HG03066 (cell line): Measurements from ENCODE around the gene SMIM31.

ENCODE experiments used
- ATAC-seq: cut with Tn5 transposase; IDR thresholded peaks from one replicate; pipeline ENCODE4 v1.9.1; 2021; ENCODE audit warnings: low read depth; ENCODE audit not compliant: unreplicated experiment

Gene SMIM31

DNA sequence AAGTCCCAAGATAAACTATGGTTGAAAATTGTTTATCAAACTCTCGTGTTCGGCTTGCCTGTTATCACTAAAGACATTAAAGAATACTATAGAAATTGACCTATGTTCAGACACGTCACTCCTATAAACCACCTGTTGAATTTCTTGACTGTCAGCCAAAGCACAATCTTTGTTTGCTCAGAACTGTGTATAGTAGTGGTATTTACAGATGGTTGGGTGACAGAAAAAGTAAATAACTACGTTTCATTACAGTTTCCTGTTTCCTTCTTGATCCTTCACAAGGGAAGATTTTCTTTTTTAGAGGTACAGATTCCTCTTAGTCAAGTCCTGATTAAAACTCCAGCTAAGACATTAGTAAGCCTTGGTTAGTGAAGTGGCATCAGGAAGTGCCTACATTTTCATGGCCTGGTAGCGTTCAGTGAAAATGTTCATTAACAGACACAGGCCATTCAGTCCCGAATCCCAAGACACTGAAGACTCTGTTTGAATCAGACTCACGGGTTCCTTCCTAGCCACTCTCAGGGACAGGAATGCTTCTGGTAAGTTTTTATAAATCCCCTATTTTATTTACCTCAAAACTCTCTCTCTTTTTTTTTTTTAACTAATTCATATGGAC is at the start of gene SMIM31:
TSS of gene SMIM31 (plus strand) at position 259 of the 616 bp plus-strand sequence. CDS start 16,313 bp downstream, outside the sequence.
- ATAC-seq: no peak

DNA sequence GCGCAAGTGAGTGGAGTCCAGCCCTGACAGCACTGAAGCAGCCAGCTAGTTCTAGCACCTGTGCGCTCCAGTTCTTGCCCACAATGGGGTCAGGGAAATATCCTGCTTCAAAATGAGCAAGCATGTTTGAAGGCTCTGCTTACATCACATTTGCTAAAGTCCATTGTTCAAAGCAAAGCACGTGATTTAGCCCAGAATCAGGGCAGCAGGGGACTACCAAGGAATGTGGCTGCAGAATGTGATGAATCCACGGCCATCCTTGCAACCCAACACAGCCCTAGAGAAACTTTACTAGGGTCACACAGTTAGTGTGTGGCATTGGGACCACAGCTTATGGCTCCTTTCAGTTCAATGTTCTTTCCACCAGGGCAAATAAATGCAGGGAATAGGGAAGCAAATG is 47.3 kb upstream of the SMIM31 start:
- ATAC-seq: no peak

DNA sequence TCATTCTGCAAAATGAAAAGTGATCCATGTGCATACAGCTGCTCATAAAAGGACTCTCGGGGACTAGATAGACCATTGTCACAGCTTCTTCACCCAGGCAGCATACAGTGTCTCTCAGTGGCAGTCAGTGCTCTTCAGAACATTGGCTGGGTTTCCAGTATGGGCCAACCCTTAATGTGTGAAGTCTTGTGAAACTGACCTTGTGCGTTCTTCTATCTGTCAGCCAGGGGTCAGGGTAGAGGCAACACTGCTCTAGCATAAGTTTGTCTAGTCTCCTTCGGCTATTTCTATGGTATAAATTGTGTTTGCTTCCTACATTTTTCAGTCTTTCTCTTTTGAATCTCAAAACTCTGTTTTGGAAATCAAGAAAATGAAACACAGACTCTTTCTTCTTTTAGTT is 37.0 kb upstream of the SMIM31 start:
- ATAC-seq: no peak

DNA sequence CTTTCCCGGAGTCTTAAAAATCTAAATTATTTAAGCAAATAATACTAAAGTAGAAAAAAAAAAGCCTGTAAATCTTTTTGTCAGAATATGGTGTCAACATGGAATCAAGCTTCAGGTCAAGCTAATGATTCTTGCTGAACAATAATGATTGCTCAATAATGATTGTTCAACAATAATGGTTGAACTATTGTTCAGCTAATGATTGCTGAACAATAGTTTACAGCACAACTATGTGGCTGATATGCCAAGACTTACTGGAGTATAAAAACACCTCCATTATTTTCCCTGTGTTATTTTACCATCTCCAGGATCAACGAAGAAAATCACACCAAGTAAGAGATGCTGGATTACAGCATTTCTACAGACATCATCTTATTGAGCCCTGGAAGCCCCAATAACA is 35.1 kb upstream of the SMIM31 start:
- no peak for ATAC-seq

DNA sequence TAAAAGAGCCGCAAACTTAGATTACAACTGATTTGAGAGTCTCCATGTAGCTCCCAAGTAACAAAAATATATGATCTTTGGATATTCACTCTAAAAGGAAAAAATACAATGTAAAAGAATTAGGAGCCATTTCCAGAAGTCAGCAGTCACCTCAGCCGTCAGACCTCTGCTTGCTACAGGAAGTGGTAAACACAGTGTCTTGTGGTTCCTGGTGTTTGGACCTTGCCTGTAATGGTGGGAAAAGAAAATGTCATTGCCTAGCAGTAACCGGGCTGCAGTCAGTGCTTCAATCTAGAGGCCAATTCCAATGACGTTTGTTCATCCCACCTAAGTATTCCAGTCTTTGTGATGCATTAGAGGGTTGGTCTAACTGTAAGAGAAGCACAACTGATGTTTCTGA is 28.9 kb upstream of the SMIM31 start:
- ATAC-seq: no peak

DNA sequence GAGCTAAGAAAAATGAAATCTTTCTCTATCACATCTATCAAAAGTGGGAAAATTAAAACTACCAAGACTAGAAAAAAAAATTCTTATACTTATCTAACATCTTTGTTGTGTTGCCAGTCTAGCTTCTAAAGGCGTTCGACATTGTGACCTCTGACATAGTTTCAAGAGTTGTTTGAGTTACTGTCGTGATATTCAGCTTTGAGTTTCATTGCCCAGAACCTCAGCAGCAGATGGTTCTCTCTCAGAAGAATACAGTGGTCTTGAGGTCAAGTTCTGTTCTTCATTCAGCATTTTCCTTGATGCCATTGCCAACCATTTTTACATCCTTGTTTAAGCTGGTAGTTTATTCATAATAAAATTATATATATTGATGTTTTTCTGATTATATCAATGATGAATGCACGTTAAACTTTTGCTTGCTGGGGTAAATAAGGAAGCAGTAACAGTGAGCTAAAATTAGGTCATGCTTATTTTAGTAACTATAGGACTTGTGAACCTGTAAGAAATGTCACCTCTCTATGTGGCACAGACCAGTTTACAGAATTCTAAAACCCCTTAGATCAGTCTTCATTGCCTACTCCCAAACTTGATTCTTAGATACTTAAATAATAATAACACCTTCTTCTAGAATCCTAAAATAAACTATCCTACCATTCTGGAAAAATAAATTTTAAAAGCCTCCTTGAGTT is 23.1 kb upstream of the SMIM31 start:
- ATAC-seq: no peak

DNA sequence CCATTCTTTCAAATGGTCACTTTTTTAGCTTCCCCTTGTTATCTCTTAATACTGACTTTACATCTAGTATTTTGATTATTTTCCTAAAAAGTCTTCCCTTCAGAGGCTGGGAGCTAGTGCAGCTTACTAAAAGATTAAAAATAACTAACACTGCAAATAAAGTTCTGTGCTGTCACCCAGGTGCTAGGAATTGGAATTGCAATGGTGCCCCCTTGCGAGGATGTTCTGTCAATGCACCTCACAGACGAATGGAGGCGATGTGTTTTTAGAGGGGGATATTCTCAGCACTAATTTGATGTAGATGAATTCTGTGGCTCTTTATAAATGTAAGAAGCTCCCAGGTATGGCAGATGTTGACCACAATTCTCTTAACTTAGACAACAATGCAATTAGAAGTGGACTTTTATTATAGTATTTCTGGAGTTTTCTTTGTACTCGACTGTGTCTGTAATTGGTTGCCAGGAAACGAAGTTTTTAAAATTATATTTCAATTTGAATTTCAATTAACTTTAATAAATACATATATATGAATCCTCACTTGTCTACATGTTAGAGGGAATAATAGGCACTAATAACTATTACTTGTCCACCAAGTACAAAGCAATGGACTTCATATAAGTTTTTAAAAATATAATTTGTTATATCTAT is 22.0 kb upstream of the SMIM31 start:
- ATAC-seq: peak; percentile 49

DNA sequence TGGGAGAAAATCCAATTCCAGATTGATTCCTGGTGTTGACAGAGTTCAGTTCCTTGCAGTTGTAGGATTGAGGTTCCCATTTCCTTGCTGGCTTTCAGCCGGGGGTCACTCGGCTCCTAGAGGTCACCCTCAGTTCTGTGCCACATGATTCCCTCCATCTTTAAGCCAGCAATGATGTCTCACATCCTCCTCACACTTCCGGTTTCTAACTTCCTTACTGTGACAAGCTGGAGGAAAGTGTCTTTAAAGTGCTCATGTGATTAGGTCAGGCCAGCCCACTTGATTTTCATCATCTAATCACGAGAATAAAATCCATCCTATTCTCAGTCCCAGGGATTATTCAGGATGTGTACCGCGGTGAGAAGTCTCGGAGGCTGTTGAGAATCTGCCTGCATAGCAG is 19.4 kb upstream of the SMIM31 start:
- ATAC-seq: peak; percentile 62

DNA sequence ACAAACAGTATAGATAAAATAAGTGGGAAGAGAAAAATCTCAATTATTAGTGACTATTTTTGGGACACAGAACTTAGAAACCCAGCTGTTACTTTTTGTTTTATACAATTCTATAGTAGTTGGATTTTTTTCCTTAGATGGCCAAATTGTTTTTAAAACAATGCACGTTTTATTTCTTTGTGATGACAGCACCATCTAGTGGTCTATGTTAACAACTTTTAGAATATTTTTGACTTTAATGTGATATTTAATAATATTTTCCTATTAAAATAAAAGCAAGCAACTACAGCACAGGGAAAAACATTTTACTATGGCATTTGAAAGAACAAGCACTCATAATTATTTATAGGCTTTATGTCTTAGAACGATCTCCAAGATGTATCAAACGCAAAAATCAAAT is 5.6 kb upstream of the SMIM31 start:
- no peak for ATAC-seq

DNA sequence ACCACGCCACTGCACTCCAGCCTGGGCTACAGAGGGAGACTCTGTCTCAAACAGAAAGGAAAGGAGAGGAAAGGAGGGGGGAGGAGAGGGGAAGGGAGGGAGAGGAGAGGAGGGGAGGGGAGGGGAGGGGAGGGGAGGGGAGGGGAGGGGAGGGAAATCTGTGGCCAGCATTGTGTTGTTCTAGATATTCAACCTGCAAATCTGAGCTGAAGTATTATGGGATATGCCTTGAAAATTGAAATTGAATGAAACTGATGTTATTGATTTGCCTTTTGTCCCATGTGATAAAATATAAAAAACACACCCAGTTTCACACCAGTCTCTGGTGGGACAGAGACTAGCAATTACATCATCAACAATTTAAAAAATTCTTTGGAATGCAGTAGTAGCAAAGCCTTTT is 1.5 kb downstream of the SMIM31 start:
- no peak for ATAC-seq

DNA sequence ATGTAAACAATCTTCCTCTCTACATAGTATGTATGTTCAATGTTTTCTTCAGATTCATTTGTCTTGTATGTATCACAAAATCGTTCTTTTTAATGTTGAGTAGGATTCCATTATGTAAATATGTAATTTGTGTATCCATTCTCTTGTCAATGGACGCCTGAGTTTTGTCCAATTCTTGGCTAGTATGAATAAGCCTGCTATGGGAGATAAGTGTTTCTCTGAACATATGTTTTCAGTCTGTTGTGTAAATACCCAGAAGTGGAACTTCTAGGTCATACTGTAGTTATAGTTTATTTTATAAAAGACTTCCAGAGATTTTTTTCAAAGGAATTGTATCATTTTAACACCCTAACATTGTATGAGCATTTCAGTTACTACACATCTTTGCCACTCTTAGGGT is 2.8 kb downstream of the SMIM31 start:
- ATAC-seq: no peak

DNA sequence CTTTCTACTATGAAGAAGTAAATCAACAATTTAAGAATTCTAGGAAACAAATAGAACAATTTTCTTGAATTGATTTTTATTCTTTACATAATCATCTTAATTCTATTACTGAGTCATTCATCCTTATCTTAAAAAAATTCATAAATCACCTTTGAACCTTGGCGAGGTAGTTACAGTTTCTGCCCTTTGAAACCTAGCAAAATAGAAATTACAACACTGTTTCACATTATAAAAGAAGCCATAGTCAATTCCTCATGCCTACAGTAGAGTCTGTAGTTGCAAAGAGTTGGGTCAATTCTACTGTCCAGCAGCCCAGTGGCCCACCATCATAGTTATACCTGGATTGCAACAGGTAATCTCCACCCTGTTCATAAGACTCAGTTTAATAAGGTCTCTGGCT is 7.3 kb downstream of the SMIM31 start:
- ATAC-seq: no peak

DNA sequence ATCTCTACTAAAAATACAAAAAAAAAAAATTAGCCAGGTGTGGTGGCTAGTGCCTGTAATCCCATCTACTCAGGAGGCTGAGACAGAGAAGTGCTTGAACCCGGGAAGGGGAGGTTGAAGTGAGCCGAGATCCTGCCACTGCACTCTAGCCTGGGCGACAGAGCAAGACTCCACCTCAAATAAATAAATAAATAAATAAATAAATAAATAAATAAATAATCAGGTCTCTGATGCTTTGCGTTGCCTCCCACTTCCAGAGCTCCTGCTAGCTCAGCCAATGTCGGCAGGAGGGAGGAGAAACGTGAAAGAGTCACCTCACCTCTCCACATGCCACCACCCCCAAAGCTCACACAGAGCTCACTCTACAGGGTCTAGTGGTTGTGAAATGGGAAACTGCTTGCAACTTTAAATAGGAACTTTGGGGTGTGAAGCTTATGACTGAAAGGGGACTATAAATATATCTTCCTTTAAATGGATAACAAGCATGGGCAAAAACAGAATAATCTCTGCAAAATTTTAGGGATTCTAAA is 7.9 kb downstream of the SMIM31 start:
- ATAC-seq: no peak

DNA sequence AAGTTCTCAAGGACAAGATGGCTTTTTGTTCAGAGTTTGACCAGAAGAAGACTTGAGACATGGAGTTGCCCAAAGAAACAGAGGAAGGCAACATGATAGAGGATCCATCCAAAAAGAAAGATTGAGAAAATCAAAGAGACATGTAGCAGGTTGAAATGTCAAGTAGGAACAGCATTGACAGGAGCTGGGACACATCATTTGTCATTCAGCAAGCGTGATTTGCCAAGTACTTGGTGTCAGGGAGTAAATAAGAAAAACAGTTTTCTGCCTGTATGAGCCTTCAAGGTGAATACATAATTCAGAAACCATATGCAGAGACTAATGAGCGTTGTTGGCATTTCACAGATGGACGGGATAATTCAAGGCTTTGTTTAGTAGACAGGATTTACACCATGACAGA is 11.2 kb downstream of the SMIM31 start:
- no peak for ATAC-seq

DNA sequence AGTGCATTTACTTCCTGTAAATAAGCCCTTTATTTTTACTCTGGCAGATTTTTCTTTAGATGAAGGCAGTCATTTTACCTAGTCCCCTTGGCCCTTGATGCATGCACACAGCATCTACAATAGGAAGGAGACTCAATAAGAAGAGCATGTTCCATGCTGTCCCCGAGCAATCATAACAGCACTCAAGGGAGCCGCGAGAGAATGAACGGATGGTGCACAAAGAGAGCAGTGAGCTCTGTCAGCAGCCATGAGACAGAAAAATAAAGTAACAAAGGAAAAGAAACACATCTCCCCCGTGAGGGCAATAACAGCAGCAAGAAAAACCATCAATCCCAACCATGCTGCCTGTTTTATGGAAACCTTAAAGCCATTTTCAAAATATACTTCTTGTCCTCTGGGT is 11.9 kb downstream of the SMIM31 start:
- ATAC-seq: no peak

DNA sequence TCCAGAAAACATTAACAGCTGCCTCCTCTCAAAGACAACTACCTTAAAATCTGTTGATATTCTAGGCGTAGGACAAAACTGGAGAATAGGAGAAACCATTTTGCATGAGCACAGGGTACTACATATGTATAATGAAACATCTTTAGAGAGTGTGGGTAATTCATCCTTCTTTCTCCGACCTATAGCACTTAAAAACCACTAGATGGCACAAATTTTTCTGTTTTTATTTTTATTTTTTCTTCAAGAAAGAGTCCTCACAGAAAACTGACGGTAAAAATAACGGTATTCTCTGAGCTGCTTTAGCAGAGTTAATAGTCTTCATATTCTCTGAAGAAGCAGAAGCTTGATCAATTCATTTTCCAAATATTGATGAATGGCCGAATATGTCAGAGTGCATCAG is 14.6 kb downstream of the SMIM31 start:
- ATAC-seq: no peak

DNA sequence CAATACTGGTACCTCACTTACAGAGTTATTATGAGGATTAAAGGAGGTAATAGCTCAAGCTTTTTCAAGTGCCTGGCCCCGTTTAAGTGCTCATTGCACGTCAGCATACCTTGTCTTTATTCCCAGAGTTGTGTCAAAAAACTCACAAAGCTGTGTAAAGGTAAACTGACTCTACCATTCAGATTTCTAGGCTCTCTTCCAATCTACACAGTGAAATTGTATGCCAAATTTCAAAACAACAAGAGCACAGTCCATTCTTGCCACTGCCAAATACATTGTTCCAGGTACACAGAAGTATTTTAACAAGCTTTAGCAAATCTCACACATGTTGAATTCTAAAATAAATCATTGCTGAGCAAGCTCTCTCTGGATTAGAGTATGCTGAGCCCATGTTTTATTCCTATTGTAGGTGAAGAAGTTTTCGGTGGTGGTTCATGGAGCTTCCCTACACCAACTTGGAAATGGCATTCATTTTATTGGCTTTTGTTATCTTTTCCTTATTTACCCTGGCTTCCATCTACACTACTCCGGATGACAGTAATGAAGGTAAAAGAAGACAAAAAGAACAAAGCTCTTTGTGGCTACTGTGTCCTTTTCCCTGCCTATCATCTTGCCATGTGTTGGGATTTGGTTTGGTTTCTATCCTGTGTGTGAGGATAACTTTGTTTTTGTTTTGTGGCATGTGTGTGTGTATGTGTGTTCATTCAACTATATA is 16.2 kb downstream of the SMIM31 start:
- no peak for ATAC-seq

DNA sequence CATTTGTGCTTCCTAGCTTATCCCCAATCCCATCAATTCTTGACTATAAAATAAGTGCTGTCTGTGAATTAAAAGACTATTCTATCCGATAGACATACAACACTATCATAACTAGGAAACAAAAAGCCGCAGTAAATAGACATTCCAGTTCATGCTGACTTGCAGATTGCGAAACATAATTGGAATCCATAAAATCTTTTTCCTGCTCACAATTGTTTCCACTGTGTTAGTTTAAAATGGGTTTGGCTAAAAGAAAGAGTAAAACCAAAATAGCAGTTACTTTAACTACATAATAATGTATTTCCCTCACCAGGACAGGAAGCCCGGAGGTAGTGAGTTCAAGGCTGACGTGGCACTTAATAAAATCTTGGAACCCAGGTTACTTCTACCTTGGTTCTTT is 17.2 kb downstream of the SMIM31 start:
- ATAC-seq: no peak

DNA sequence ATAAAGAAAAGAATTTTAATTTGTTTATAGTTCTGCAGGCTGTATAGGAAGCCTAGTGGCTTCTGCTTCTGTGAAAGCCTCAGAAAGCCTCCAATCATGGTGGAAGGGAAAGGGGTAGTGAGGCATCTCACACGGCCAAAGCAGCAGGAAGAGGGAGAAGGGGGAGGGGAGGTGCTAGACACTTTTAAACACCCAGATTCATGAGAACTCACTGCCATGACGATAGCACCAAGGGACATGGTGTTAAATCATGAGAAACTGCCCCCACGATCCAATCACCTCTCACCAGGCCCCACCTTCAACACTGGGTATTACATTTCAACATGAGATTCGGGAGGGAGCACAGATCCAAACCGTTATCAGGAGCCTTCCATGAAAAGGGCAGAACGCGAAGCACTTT is 18.1 kb downstream of the SMIM31 start:
- no peak for ATAC-seq

DNA sequence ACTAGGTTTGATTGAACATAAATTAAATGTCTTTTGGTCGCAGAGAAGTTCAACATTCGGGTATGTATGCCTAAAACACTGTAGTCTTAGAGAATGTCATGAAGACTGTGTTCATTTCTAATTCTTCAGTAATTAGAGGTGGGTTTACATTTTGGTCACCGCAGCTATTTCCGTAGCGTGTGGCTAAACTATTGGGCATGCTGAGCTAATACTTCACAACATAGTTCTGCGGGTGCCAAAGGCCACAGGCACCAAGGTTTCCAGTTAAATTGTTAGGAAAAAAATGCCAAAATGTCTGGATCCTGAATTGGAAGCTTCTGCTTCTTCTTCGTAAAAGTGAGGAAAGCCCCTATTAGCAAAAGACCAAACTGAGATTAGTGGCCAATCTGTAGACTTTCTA is 25.1 kb downstream of the SMIM31 start:
- ATAC-seq: no peak

DNA sequence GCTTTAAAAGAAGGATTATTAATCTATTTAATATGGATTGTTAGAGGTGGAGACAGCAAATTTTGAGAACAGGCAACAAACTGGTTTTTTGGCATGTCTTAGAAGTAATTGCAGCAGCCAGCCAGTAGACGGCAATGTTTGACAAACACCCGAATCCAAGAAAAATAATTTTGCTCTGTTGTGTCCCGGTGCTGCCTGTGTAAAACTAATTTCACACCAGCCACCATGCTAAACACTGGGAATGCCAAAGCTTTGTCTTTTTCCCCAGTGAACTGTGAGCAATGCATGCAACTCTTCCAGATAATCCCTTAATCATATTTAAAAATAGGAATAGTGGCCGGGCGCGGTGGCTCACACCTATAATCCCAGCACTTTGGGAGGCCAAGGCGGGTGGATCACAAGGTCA is 25.9 kb downstream of the SMIM31 start:
- peak; percentile 67 for ATAC-seq
